A673 (cell line): Measurements from ENCODE around the gene DHPS. TPM values are rescaled to one million over a fixed set of nuclear protein-coding genes. Genes with fewer than 3 reads are reported as not detected.
"Not testable (repeated sequence)": the region's sequence is repeated elsewhere in the genome, so short reads cannot be mapped to it uniquely, and the experiment has no call there.

Experiments used
- BruUV-seq: library from RNA; stranded (reverse); fragments of 400-500 nt; replicated peaks from 2 replicates; lab custom pipeline; 2021; lab: Mats Ljungman, UMichigan
- CTCF ChIA-PET: fragments of 300-600 bp; sonication (Branson Sonifier 250); formaldehyde crosslinking; loops from one replicate; lab custom pipeline; 2022; ENCODE audit warnings: antibody characterized with exemption; lab: Charles Lee
- POLR2A ChIA-PET: fragments of 300-600 bp; sonication (Branson Sonifier 250); formaldehyde crosslinking; loops from one replicate; lab custom pipeline; 2022; ENCODE audit warnings: antibody characterized with exemption; ENCODE audit not compliant: low non-redundant PET; lab: Charles Lee
- DNase-seq: peaks from one replicate; pipeline ENCODE4 v3.0.0-alpha.2; 2015; ENCODE audit warnings: low spot score
- H3K27ac ChIP-seq: fragments of 200-600 bp; sonication (generic); 2 replicates; pipeline ENCODE4 v1.5.1; 2016; ENCODE audit warnings: mixed run types, low read depth, mild to moderate bottlenecking, mixed read lengths, antibody characterized with exemption, low read length; ENCODE audit not compliant: poor library complexity, severe bottlenecking
- H3K27me3 ChIP-seq: fragments of 200-600 bp; sonication (generic); replicated peaks from 2 replicates; pipeline ENCODE4 v1.6.1; 2017; ENCODE audit warnings: mixed run types, low read depth, mild to moderate bottlenecking, mixed read lengths, antibody characterized with exemption, low read length; ENCODE audit not compliant: insufficient read depth, poor library complexity
- H3K36me3 ChIP-seq: fragments of 200-600 bp; sonication (generic); 2 replicates; pipeline ENCODE4 v1.6.1; 2016; ENCODE audit warnings: mixed run types, mild to moderate bottlenecking, mixed read lengths, antibody characterized with exemption, low read length; ENCODE audit not compliant: insufficient read depth, poor library complexity, severe bottlenecking
- H3K4me1 ChIP-seq: fragments of 200-600 bp; sonication (generic); 2 replicates; pipeline ENCODE4 v1.6.1; 2017; ENCODE audit warnings: mixed run types, mild to moderate bottlenecking, mixed read lengths, antibody characterized with exemption, low read length; ENCODE audit not compliant: insufficient read depth, poor library complexity, severe bottlenecking
- H3K4me3 ChIP-seq: fragments of 200-600 bp; sonication (generic); 2 replicates; pipeline ENCODE4 v1.5.1; 2016; ENCODE audit warnings: low read depth, mixed run types, mild to moderate bottlenecking, mixed read lengths, low read length; ENCODE audit not compliant: poor library complexity, severe bottlenecking
- H3K9me3 ChIP-seq: fragments of 200-600 bp; sonication (generic); 2 replicates; pipeline ENCODE4 v1.6.1; 2016; ENCODE audit warnings: mixed run types, low read depth, mild to moderate bottlenecking, mixed read lengths, antibody characterized with exemption, low read length; ENCODE audit not compliant: poor library complexity, severe bottlenecking
- EZH2 ChIP-seq: fragments of 200-600 bp; sonication (generic); IDR thresholded peaks from 2 replicates; pipeline ENCODE4 v1.6.1; 2017; ENCODE audit warnings: borderline replicate concordance, low read depth, mild to moderate bottlenecking, mixed read lengths, antibody characterized with exemption, low read length; ENCODE audit not compliant: poor library complexity, severe bottlenecking
- intact Hi-C: fragments of 100-400 bp; cut with micrococcal nuclease; formaldehyde crosslinking; loops from one replicate; pipeline ENCODE4 v1.10.0; 2022; ENCODE audit not compliant: unreplicated experiment
- total RNA-seq: library from RNA; stranded (reverse); gene quantifications from 2 replicates; pipeline ENCODE4 v1.2.3, GENCODE V29; 2021
- TF ChIP-seq, protein P1 (sequence below): fragments of 300-800, 200-600 bp; sonication (generic); conservative IDR thresholded peaks from 2 replicates; pipeline ENCODE4 v1.5.1; 2017; ENCODE audit warnings: low read depth, mild to moderate bottlenecking, antibody characterized with exemption, low read length, moderate library complexity, mixed read lengths

The DHPS gene
- total RNA-seq, 1 experiment from 2014 or later = 117 TPM

DNA sequence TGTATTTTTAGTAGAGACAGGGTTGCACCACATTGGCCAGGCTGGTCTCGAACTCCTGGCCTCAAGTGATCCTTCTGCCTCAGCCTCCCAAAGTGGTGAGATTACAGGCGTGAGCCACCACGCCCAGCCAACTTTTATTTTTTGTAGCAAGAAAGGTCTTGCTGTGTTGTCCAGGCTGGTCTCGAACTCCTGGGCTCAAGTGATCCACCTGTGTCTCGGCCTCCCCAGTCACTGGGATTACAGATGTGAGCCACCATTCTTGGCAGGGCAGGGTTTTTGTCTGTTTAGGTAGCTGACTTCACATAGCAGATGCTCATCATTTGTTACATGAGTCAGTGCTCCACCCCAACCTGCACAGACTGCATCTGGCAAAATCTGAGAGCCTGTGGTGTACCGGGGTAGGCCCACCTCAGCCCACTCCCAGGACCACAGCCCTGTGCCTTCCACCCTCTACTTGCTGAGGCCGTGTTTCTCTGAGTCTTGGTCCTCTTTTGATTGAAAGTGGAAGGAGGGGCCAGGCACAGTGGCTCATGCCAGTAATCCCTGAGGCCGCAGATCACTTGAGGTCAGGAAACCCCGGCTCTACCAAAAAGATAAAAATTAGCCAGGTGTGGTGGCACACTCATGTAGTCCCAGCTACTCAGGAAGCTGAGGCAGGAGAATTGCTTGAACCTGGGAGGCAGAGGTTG lies 46.2 kb upstream of the DHPS start:
- Histone ChIP-seq H3K4me3 (no peak overlapping the region), H3K36me3 (peaks cover 45% of the 10 kb centered on the region), H3K4me1 (peaks cover 2% of the 10 kb centered on the region), H3K27me3 (no peaks in the 10 kb centered on the region), H3K9me3 (no peaks in the 10 kb centered on the region), H3K27ac (no peak overlapping the region)
- BruUV-seq = no TSS peak
- TF ChIP-seq EZH2 = no peak
- TF ChIP-seq, protein P1, sequence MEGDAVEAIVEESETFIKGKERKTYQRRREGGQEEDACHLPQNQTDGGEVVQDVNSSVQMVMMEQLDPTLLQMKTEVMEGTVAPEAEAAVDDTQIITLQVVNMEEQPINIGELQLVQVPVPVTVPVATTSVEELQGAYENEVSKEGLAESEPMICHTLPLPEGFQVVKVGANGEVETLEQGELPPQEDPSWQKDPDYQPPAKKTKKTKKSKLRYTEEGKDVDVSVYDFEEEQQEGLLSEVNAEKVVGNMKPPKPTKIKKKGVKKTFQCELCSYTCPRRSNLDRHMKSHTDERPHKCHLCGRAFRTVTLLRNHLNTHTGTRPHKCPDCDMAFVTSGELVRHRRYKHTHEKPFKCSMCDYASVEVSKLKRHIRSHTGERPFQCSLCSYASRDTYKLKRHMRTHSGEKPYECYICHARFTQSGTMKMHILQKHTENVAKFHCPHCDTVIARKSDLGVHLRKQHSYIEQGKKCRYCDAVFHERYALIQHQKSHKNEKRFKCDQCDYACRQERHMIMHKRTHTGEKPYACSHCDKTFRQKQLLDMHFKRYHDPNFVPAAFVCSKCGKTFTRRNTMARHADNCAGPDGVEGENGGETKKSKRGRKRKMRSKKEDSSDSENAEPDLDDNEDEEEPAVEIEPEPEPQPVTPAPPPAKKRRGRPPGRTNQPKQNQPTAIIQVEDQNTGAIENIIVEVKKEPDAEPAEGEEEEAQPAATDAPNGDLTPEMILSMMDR = no peak
- DNase-seq = no peak
- intact Hi-C loops = no loop called here
- ChIA-PET CTCF (interaction anchor here (0.7 kb wide), 2 partner anchors 33 to 122 kb away, joined by 3 read pairs; no protein-coding TSS in a partner anchor), POLR2A (no interaction called here)

DNA sequence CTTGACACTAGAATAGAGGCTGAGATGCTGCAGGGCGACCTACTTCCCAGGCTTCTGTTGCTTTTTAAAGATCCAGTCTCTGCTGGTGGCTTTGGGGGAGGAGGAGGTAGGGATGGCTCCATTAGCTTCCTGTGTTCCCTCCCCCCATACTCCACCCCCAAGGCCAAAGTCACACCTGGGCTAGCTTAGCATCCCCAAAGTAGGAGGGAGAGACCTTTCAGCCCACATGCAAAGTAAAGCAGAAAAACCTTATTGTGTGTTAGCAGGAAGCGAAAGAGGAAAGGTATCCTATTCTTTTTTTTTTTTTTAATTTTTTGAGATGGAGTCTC lies 45.3 kb upstream of the DHPS start:
- H3K27ac ChIP-seq = no peak overlapping the region
- POLR2A ChIA-PET = no interaction called here
- BruUV-seq = no TSS peak
- no peak for TF ChIP-seq EZH2
- TF ChIP-seq, protein P1 = no peak
- H3K4me3 ChIP-seq = no peak overlapping the region
- no peaks in the 10 kb centered on the region for H3K9me3 ChIP-seq
- peaks cover 41% of the 10 kb centered on the region for H3K36me3 ChIP-seq
- no peaks in the 10 kb centered on the region for H3K27me3 ChIP-seq
- CTCF ChIA-PET = interaction anchor here (0.7 kb wide), 1 partner anchor 123 kb away, joined by 3 read pairs; no protein-coding TSS in a partner anchor
- no peaks in the 10 kb centered on the region for H3K4me1 ChIP-seq
- no peak for DNase-seq
- intact Hi-C loops = no loop called here

DNA sequence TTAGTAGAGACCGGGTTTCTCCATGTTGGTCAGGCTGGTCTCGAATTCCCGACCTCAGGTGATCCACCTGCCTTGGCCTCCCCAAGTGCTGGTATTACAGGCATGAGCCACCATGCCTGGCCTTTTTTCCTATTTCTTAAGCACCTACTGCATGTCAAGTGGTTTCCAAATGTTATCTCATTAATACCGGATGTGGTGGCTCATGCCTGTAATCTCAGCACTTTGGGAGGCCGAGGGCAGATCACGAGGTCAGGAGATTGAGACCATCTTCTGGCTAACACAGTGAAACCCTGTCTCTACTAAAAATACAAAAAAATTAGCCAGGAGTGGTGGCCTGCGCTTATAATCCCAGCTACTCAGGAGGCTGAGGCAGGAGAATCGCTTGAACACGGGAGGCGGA lies 43.9 kb upstream of the DHPS start:
- CTCF ChIA-PET = interaction anchor here (0.7 kb wide), 1 partner anchor 41 kb away, joined by 5 read pairs; no protein-coding TSS in a partner anchor
- POLR2A ChIA-PET, BruUV-seq, H3K27ac ChIP-seq, intact Hi-C loops, H3K4me1 ChIP-seq, H3K9me3 ChIP-seq, DNase-seq, H3K27me3 ChIP-seq, H3K4me3 ChIP-seq: not testable (repeated sequence)
- H3K36me3 ChIP-seq = peaks cover 29% of the 10 kb centered on the region
